Measurements from ENCODE around the gene DGKB. TPM values are rescaled to one million over a fixed set of nuclear protein-coding genes. Genes with fewer than 3 reads are reported as not detected.

Gene DGKB
- total RNA-seq, 1 experiment from 2014 or later = 0.07 TPM

- no peak for DNase-seq (ENCODE audit: low spot score)
Measured at GRCh38 chr7:14125998-14126397, 776.6 kb downstream of the DGKB start.

- DNase-seq (ENCODE audit: low spot score) = no peak
Measured at GRCh38 chr7:14124716-14125115, 777.8 kb downstream of the DGKB start.

- no peak for DNase-seq (ENCODE audit: low spot score)
Measured at GRCh38 chr7:14123923-14124322, 778.6 kb downstream of the DGKB start.

GRCh38 chr7:14115701-14116100 lies 786.9 kb downstream of the DGKB start:
- no peak for DNase-seq (ENCODE audit: low spot score)

GRCh38 chr7:14104861-14105260 lies 797.7 kb downstream of the DGKB start:
- DNase-seq (ENCODE audit: low spot score) = no peak

- no peak for DNase-seq (ENCODE audit: low spot score)
Measured at GRCh38 chr7:14096159-14096558, 806.4 kb downstream of the DGKB start.

- no peak for DNase-seq (ENCODE audit: low spot score)
Measured at GRCh38 chr7:14095233-14095950, 807.2 kb downstream of the DGKB start.
